IMR-90 (cell line): ENCODE data around the gene TENM4. TPM values are rescaled to one million over a fixed set of nuclear protein-coding genes. Genes with fewer than 3 reads are reported as not detected.

Experiments
- ATAC-seq: fragments of 200-7000 bp; cut with Tn5 transposase; 2 replicates; pipeline ENCODE4 v1.9.1; 2020; ENCODE audit warnings: low read depth, mild to moderate bottlenecking, moderate library complexity
- BruUV-seq: library from RNA; stranded (reverse); fragments of 400-500 nt; replicated peaks from 2 replicates; lab custom pipeline; 2021; lab: Mats Ljungman, UMichigan
- CTCF ChIA-PET: fragments of 300-600 bp; formaldehyde crosslinking; extraction: SDS; loops from one replicate; lab custom pipeline; 2021; ENCODE audit warnings: antibody characterized with exemption; lab: Yijun Ruan, JAX
- POLR2A ChIA-PET: fragments of 300-600 bp; sonication (Branson Sonifier 250); formaldehyde crosslinking; loops from one replicate; lab custom pipeline; 2022; ENCODE audit warnings: antibody characterized with exemption; ENCODE audit not compliant: unreplicated experiment; lab: Charles Lee
- DNase-seq: peaks from one replicate; pipeline ENCODE4 v3.0.0; 2013
- H2AFZ ChIP-seq: replicated peaks from 2 replicates; pipeline ENCODE3; 2013; ENCODE audit warnings: low read length, mild to moderate bottlenecking; ENCODE audit not compliant: poor library complexity
- H2AK5ac ChIP-seq: 2 replicates; pipeline ENCODE4 v1.6.1; 2013; ENCODE audit warnings: low read depth, low read length, inconsistent platforms
- H2AK9ac ChIP-seq: replicated peaks from 2 replicates; pipeline ENCODE3; 2013; ENCODE audit warnings: mild to moderate bottlenecking, low read depth, low read length, moderate library complexity; ENCODE audit not compliant: poor library complexity
- H2BK120ac ChIP-seq: 2 replicates; pipeline ENCODE4 v1.6.1; 2013; ENCODE audit warnings: low read depth, low read length, inconsistent platforms
- H2BK15ac ChIP-seq: 3 replicates; pipeline ENCODE4 v1.6.1; 2013; ENCODE audit warnings: low read depth, low read length, inconsistent platforms
- H2BK20ac ChIP-seq: 2 replicates; pipeline ENCODE4 v1.6.1; 2013; ENCODE audit warnings: low read depth, mild to moderate bottlenecking, inconsistent platforms, low read length, moderate library complexity
- H2BK5ac ChIP-seq: 2 replicates; pipeline ENCODE4 v1.6.1; 2013; ENCODE audit warnings: mild to moderate bottlenecking, low read depth, low read length, inconsistent platforms; ENCODE audit not compliant: poor library complexity, severe bottlenecking
- H3K14ac ChIP-seq: replicated peaks from 2 replicates; pipeline ENCODE4 v1.6.1; 2013; ENCODE audit warnings: low read depth, low read length, inconsistent platforms
- H3K18ac ChIP-seq: 2 replicates; pipeline ENCODE4 v1.6.1; 2013; ENCODE audit warnings: low read depth, low read length, control low read depth
- H3K23ac ChIP-seq: 2 replicates; pipeline ENCODE4 v1.6.1; 2013; ENCODE audit warnings: low read depth, low read length, inconsistent platforms
- H3K27ac ChIP-seq: 2 replicates; pipeline ENCODE4 v1.5.1; 2013; ENCODE audit warnings: mild to moderate bottlenecking, control low read depth, low read length; ENCODE audit not compliant: insufficient read depth
- H3K27me3 ChIP-seq: 2 replicates; pipeline ENCODE4 v1.6.1; 2013; ENCODE audit warnings: low read length; ENCODE audit not compliant: control insufficient read depth, insufficient read depth
- H3K36me3 ChIP-seq: 2 replicates; pipeline ENCODE4 v1.6.1; 2013; ENCODE audit warnings: low read length, mixed read lengths; ENCODE audit not compliant: control insufficient read depth, insufficient read depth
- H3K4ac ChIP-seq: 2 replicates; pipeline ENCODE4 v1.6.1; 2013; ENCODE audit warnings: low read depth, low read length, inconsistent platforms
- H3K4me1 ChIP-seq: 2 replicates; pipeline ENCODE4 v1.6.1; 2013; ENCODE audit warnings: low read length, mixed read lengths; ENCODE audit not compliant: control insufficient read depth, insufficient read depth
- H3K4me2 ChIP-seq: 2 replicates; pipeline ENCODE4 v1.6.1; 2013; ENCODE audit warnings: low read depth, mild to moderate bottlenecking, control low read depth, low read length, moderate library complexity
- H3K4me3 ChIP-seq: 2 replicates; pipeline ENCODE4 v1.5.1; 2013; ENCODE audit warnings: low read depth, mild to moderate bottlenecking, control low read depth, low read length, moderate library complexity; ENCODE audit not compliant: insufficient read depth
- H3K56ac ChIP-seq: 2 replicates; pipeline ENCODE4 v1.6.1; 2013; ENCODE audit warnings: low read length, inconsistent platforms; ENCODE audit not compliant: insufficient read depth; ENCODE audit errors: extremely low read depth
- H3K79me1 ChIP-seq, 2 experiments: 2 replicates each; pipeline ENCODE4 v1.6.1; 2013; ENCODE audit warnings: low read length in 2 of 2, inconsistent platforms in 1 of 2, low read depth in 1 of 2
- H3K9ac ChIP-seq: 2 replicates; pipeline ENCODE4 v1.6.1; 2013; ENCODE audit warnings: low read depth, low read length, control low read depth
- H3K9me1 ChIP-seq: 2 replicates; pipeline ENCODE4 v1.6.1; 2013; ENCODE audit warnings: low read length, inconsistent platforms; ENCODE audit not compliant: insufficient read depth
- H3K9me3 ChIP-seq: 2 replicates; pipeline ENCODE4 v1.6.1; 2013; ENCODE audit warnings: low read length; ENCODE audit not compliant: control insufficient read depth, insufficient read depth
- H4K20me1 ChIP-seq: 2 replicates; pipeline ENCODE4 v1.6.1; 2013; ENCODE audit warnings: low read length, inconsistent platforms; ENCODE audit not compliant: insufficient read depth
- H4K5ac ChIP-seq: 2 replicates; pipeline ENCODE4 v1.6.1; 2013; ENCODE audit warnings: mild to moderate bottlenecking, low read depth, low read length, control low read depth
- H4K8ac ChIP-seq, 2 experiments: 2 replicates each; pipeline ENCODE4 v1.6.1; 2013; ENCODE audit warnings: low read depth in 2 of 2, low read length in 2 of 2, control low read depth in 1 of 2, inconsistent platforms in 1 of 2
- H4K91ac ChIP-seq: 2 replicates; pipeline ENCODE4 v1.6.1; 2013; ENCODE audit warnings: low read depth, low read length, inconsistent platforms; ENCODE audit not compliant: insufficient read depth
- FOS ChIP-seq: fragments of 150-350 bp; IDR thresholded peaks from 2 replicates; pipeline ENCODE4 v1.6.1; 2016; ENCODE audit warnings: low read depth, low read length
- MAFK ChIP-seq: IDR thresholded peaks from 2 replicates; pipeline ENCODE4 v1.6.1; 2012; ENCODE audit warnings: low read depth, low read length, improper control_type of control experiment
- WGBS, 2 experiments: methylation state at CpG; one replicate each; pipeline versions ENCODE4 v1.1.5 to v1.1.7; 2013; ENCODE audit warnings: missing lambda C conversion rate in 2 of 2; ENCODE audit not compliant: insufficient read length in 1 of 2; ENCODE audit errors: extremely low coverage in 2 of 2; 5-methylcytosine and 5-hydroxymethylcytosine counted together
- dilution Hi-C: fragments of 300-500 bp; cut with HindIII; formaldehyde crosslinking; loops from one replicate; pipeline ENCODE4 v1.14.3; 2018; ENCODE audit warnings: low sequenced_read_pairs; ENCODE audit not compliant: unreplicated experiment
- in situ Hi-C: fragments of 300-500 bp; cut with MboI; formaldehyde crosslinking; loops from 3 replicates; pipeline ENCODE4 v1.14.3; 2019; ENCODE audit warnings: low sequenced_read_pairs, inconsistent platforms, mixed read lengths
- intact Hi-C: fragments of 100-400 bp; cut with micrococcal nuclease; formaldehyde crosslinking; loops from 2 replicates; pipeline ENCODE4 v1.10.0; 2022
- polyA plus RNA-seq, 3 experiments: library from polyadenylated mRNA; depleted of rRNA; stranded (reverse); fragments of >200 nt; gene quantifications; 2 replicates each; pipeline ENCODE4 v1.2.3, GENCODE V29; 2012; ENCODE audit warnings: low replicate concordance in 1 of 3
- total RNA-seq: library from RNA; depleted of rRNA; stranded (reverse); fragments of >200 nt; gene quantifications from 2 replicates; pipeline ENCODE4 v1.2.3, GENCODE V29; 2012

Gene TENM4
- total and polyA plus RNA-seq, 2 of the 4 experiments (the other 2 are of a cell fraction): 7.4 to 9.0 TPM

- no peak overlapping the region for H3K27ac ChIP-seq
- no peak overlapping the region for H2AK5ac ChIP-seq
- H3K9ac ChIP-seq: no peak overlapping the region
- no peak overlapping the region for H2BK20ac ChIP-seq
- no peaks in the 10 kb centered on the region; a peak in 1 of 4 replicates for H3K79me1 ChIP-seq
- 50% methylated on average over 2 of the region's 5 CpGs; no CpG with 5 or more reads in 1 of the 2 experiments for WGBS, 2 experiments
- H4K5ac ChIP-seq: no peak overlapping the region
- H3K18ac ChIP-seq: no peak overlapping the region
- H3K4me1 ChIP-seq: no peaks in the 10 kb centered on the region
- TF ChIP-seq FOS: no peak
- no peak for TF ChIP-seq MAFK
- H4K91ac ChIP-seq: no peak overlapping the region
- H2BK15ac ChIP-seq: no peak overlapping the region
- ChIA-PET CTCF (no interaction called here), POLR2A (no interaction called here)
- H4K8ac ChIP-seq: no peak overlapping the region
- in situ Hi-C loops (no loop called here), dilution Hi-C loops (no loop called here), intact Hi-C loops (loop anchor here (5.0 kb wide), 1 partner anchor 60 kb away; no protein-coding TSS in a partner anchor)
- H3K14ac ChIP-seq: no peak overlapping the region
- no peak overlapping the region for H3K4me3 ChIP-seq
- no peak overlapping the region for H3K4me2 ChIP-seq
- H3K56ac ChIP-seq: no peak overlapping the region
- H3K23ac ChIP-seq: no peak overlapping the region
- no peaks in the 10 kb centered on the region for H3K9me3 ChIP-seq
- no peaks in the 10 kb centered on the region; the same call in 1 of the 2 replicates for H3K27me3 ChIP-seq
- no TSS peak for BruUV-seq
- no peaks in the 10 kb centered on the region for H3K9me1 ChIP-seq
- ATAC-seq (no peak), DNase-seq (no peak)
- no peak overlapping the region for H2BK5ac ChIP-seq
- H2AK9ac ChIP-seq: no peak overlapping the region
- no peak overlapping the region for H3K4ac ChIP-seq
- H4K20me1 ChIP-seq: peaks cover 11% of the 10 kb centered on the region; the same call in 1 of the 2 replicates
- no peak overlapping the region for H2AFZ ChIP-seq
- no peak overlapping the region for H2BK120ac ChIP-seq
- H3K36me3 ChIP-seq: no peaks in the 10 kb centered on the region; the same call in 1 of the 2 replicates
Observed at GRCh38 chr11:79352349-79352703, 88.5 kb downstream of the TENM4 start.
